Stimulated activated effector memory CD8-positive, alpha-beta T cell treated with anti-CD3 and anti-CD28 coated beads, Interleukin-12 subunit alpha, Interleukin-12 subunit beta, amount 100 ng/mL, for 72 hours (primary cell): ENCODE data around the gene ZFX.
"Not testable (repeated sequence)": the region's sequence is repeated elsewhere in the genome, so short reads cannot be mapped to it uniquely, and the experiment has no call there.

Experiments
- ATAC-seq: fragments of 150-1000 bp; cut with Tn5 transposase; 2 replicates; pipeline ENCODE4 v1.10.0; 2021
- DNase-seq, 2 donors: peaks; one replicate each; pipeline ENCODE4 v3.0.0; 2021 to 2022; ENCODE audit warnings: low spot score in 2 of 2
- H3K27ac Mint-ChIP-seq: one replicate; pipeline ENCODE4 v1.8.0; 2022; ENCODE audit warnings: mild to moderate bottlenecking, mixed read lengths
- H3K36me3 Mint-ChIP-seq: one replicate; pipeline ENCODE4 v1.8.0; 2022; ENCODE audit warnings: mild to moderate bottlenecking, mixed read lengths
- H3K4me1 Mint-ChIP-seq: one replicate; pipeline ENCODE4 v1.8.0; 2022; ENCODE audit warnings: mixed read lengths
- H3K4me3 Mint-ChIP-seq: one replicate; pipeline ENCODE4 v1.8.0; 2022; ENCODE audit warnings: mild to moderate bottlenecking, mixed read lengths
- H3K9me3 Mint-ChIP-seq: one replicate; pipeline ENCODE4 v1.8.0; 2022; ENCODE audit warnings: mixed read lengths

ZFX gene

GRCh38 chrX:24149351-24150050 lies at the start of gene ZFX:
TSS of gene ZFX (plus strand) at chrX:24149729. CDS start at chrX:24172743, 23,014 bp downstream.
- peak; percentile 38 to 76 for DNase-seq
- peak within 1 kb of the TSS; percentile 89 for H3K4me3 Mint-ChIP-seq
- ATAC-seq: peak; percentile 70
- H3K27ac Mint-ChIP-seq: peak within 1 kb of the TSS; percentile 92
- H3K36me3 Mint-ChIP-seq: peaks cover 42% of the 10 kb centered on the region
- H3K9me3 Mint-ChIP-seq: no peaks in the 10 kb centered on the region
- H3K4me1 Mint-ChIP-seq: peaks cover 32% of the 10 kb centered on the region

GRCh38 chrX:24100713-24101112 lies 48.8 kb upstream of the ZFX start:
- no peaks in the 10 kb centered on the region for H3K36me3 Mint-ChIP-seq
- H3K4me3 Mint-ChIP-seq: no peak overlapping the region
- DNase-seq (no peak), ATAC-seq (peak; percentile 71)
- H3K4me1 Mint-ChIP-seq: peaks cover 20% of the 10 kb centered on the region
- no peaks in the 10 kb centered on the region for H3K9me3 Mint-ChIP-seq
- H3K27ac Mint-ChIP-seq: no peak overlapping the region

- Mint-ChIP-seq H3K4me3 (no peak overlapping the region), H3K27ac (no peak overlapping the region), H3K4me1 (no peaks in the 10 kb centered on the region), H3K36me3 (no peaks in the 10 kb centered on the region), H3K9me3 (no peaks in the 10 kb centered on the region)
- no peak for ATAC-seq
- no peak for DNase-seq
These were observed 39.5 kb upstream of the ZFX start for GRCh38 chrX:24110069-24110468.

- H3K4me3 Mint-ChIP-seq: no peak overlapping the region
- no peak for DNase-seq
- no peak for ATAC-seq
- no peak overlapping the region for H3K27ac Mint-ChIP-seq
- no peaks in the 10 kb centered on the region for H3K4me1 Mint-ChIP-seq
- no peaks in the 10 kb centered on the region for H3K9me3 Mint-ChIP-seq
- H3K36me3 Mint-ChIP-seq: no peaks in the 10 kb centered on the region
These were observed 36.3 kb upstream of the ZFX start for GRCh38 chrX:24113181-24113580.

GRCh38 chrX:24117258-24117657 lies 32.3 kb upstream of the ZFX start:
- Mint-ChIP-seq H3K36me3 (no peaks in the 10 kb centered on the region), H3K27ac (no peak overlapping the region), H3K4me3 (no peak overlapping the region), H3K4me1 (no peaks in the 10 kb centered on the region), H3K9me3 (no peaks in the 10 kb centered on the region)
- DNase-seq: no peak
- ATAC-seq: no peak

GRCh38 chrX:24124244-24124799 lies 25.2 kb upstream of the ZFX start:
- Mint-ChIP-seq H3K4me1 (no peaks in the 10 kb centered on the region), H3K9me3 (no peaks in the 10 kb centered on the region), H3K27ac (no peak overlapping the region), H3K4me3 (no peak overlapping the region), H3K36me3 (no peaks in the 10 kb centered on the region)
- DNase-seq (no peak), ATAC-seq (no peak)

GRCh38 chrX:24125028-24125612 lies 24.4 kb upstream of the ZFX start:
- Mint-ChIP-seq H3K36me3 (no peaks in the 10 kb centered on the region), H3K4me3 (no peak overlapping the region), H3K4me1 (no peaks in the 10 kb centered on the region), H3K27ac (no peak overlapping the region), H3K9me3 (no peaks in the 10 kb centered on the region)
- ATAC-seq (no peak), DNase-seq (no peak)

GRCh38 chrX:24131476-24131875 lies 18.1 kb upstream of the ZFX start:
- no peak for DNase-seq
- no peak for ATAC-seq
- H3K4me3 Mint-ChIP-seq: no peak overlapping the region
- H3K27ac Mint-ChIP-seq: no peak overlapping the region
- H3K4me1 Mint-ChIP-seq: no peaks in the 10 kb centered on the region
- no peaks in the 10 kb centered on the region for H3K36me3 Mint-ChIP-seq
- no peaks in the 10 kb centered on the region for H3K9me3 Mint-ChIP-seq

- H3K4me1 Mint-ChIP-seq: no peaks in the 10 kb centered on the region
- peak overlapping the region; percentile 20 for H3K27ac Mint-ChIP-seq
- no peaks in the 10 kb centered on the region for H3K9me3 Mint-ChIP-seq
- no peaks in the 10 kb centered on the region for H3K36me3 Mint-ChIP-seq
- DNase-seq (no peak), ATAC-seq (no peak)
- no peak overlapping the region for H3K4me3 Mint-ChIP-seq
These were observed 16.2 kb upstream of the ZFX start for GRCh38 chrX:24133312-24133711.

GRCh38 chrX:24135768-24136167 lies 13.8 kb upstream of the ZFX start:
- not testable (repeated sequence) for H3K27ac Mint-ChIP-seq, H3K4me3 Mint-ChIP-seq, H3K4me1 Mint-ChIP-seq, H3K9me3 Mint-ChIP-seq, DNase-seq, ATAC-seq, H3K36me3 Mint-ChIP-seq

- DNase-seq: no peak
- no peaks in the 10 kb centered on the region for H3K9me3 Mint-ChIP-seq
- H3K4me1 Mint-ChIP-seq: no peaks in the 10 kb centered on the region
- H3K36me3 Mint-ChIP-seq: no peaks in the 10 kb centered on the region
- no peak for ATAC-seq
- no peak overlapping the region for H3K27ac Mint-ChIP-seq
- no peak overlapping the region for H3K4me3 Mint-ChIP-seq
These were observed 12.3 kb upstream of the ZFX start for GRCh38 chrX:24137192-24137591.

- H3K9me3 Mint-ChIP-seq, DNase-seq, H3K4me3 Mint-ChIP-seq, H3K4me1 Mint-ChIP-seq, ATAC-seq, H3K36me3 Mint-ChIP-seq, H3K27ac Mint-ChIP-seq: not testable (repeated sequence)
These were observed 5.5 kb upstream of the ZFX start for GRCh38 chrX:24143982-24144381.

- peak overlapping the region; percentile 73 for H3K27ac Mint-ChIP-seq
These were observed 5.0 kb upstream of the ZFX start for GRCh38 chrX:24144528-24144927.

GRCh38 chrX:24145303-24146186 lies 4.0 kb upstream of the ZFX start:
- Mint-ChIP-seq H3K9me3 (no peaks in the 10 kb centered on the region), H3K4me1 (no peaks in the 10 kb centered on the region), H3K4me3 (no peak overlapping the region), H3K36me3 (peaks cover 2% of the 10 kb centered on the region), H3K27ac (peak overlapping the region; percentile 73)
- ATAC-seq (no peak), DNase-seq (no peak)

More at GRCh38 chrX:24144528-24144927, 5.0 kb upstream of the ZFX start:
- ATAC-seq: no peak
- H3K36me3 Mint-ChIP-seq: no peaks in the 10 kb centered on the region
- no peaks in the 10 kb centered on the region for H3K9me3 Mint-ChIP-seq
- no peaks in the 10 kb centered on the region for H3K4me1 Mint-ChIP-seq
- no peak for DNase-seq
- no peak overlapping the region for H3K4me3 Mint-ChIP-seq

GRCh38 chrX:24146283-24146949 lies 3.1 kb upstream of the ZFX start:
- ATAC-seq (no peak), DNase-seq (no peak)
- Mint-ChIP-seq H3K9me3 (no peaks in the 10 kb centered on the region), H3K36me3 (peaks cover 11% of the 10 kb centered on the region), H3K27ac (peak overlapping the region; percentile 76), H3K4me1 (peaks cover 7% of the 10 kb centered on the region), H3K4me3 (peak overlapping the region; percentile 25)
